ENCODE results near the gene S100A6. TPM values are rescaled to one million over a fixed set of nuclear protein-coding genes. Genes with fewer than 3 reads are reported as not detected.

Gene S100A6
- total and polyA plus RNA-seq, 2 donors (not counting 1 experiment from before 2014, with no cell fraction given), result 1,280 to 4,042 TPM

GRCh38 chr1:153561466-153561985 lies 25.7 kb upstream of the S100A6 start:
- no peak overlapping the region for H3K4me3 ChIP-seq (replicated peaks in 1 of 4; ENCODE audit: control extremely low read depth in 1 of 4, insufficient read depth in 1 of 4, low read depth in 3 of 4, low read length in 4 of 4)
- no peak overlapping the region for H3K27ac ChIP-seq (ENCODE audit: insufficient read depth, low read length)
- no peaks in the 10 kb centered on the region for H3K79me2 ChIP-seq (ENCODE audit: control insufficient read depth, insufficient read depth, low read length)
- H3K4me1 ChIP-seq (ENCODE audit: control insufficient read depth, extremely low read depth, insufficient read depth, low read length), result peaks cover 13% of the 10 kb centered on the region
- no peak overlapping the region for H3K4me2 ChIP-seq (ENCODE audit: extremely low read depth, insufficient read depth, low read length)
- no peaks in the 10 kb centered on the region for H3K36me3 ChIP-seq (ENCODE audit: control insufficient read depth, insufficient read depth, low read length)
- TF ChIP-seq CTCF (conservative IDR thresholded peaks at IDR 0.05 in 1 of 2, IDR thresholded peaks at IDR 0.05 in 1 of 2; ENCODE audit: low read depth in 1 of 2, low read length in 2 of 2) (no peak), EZH2 (IDR thresholded peaks at IDR 0.05; ENCODE audit: low read length, missing control alignments) (no peak)
- no peaks in the 10 kb centered on the region for H3K27me3 ChIP-seq (ENCODE audit: control insufficient read depth, insufficient read depth, low read length)
- no peaks in the 10 kb centered on the region for H4K20me1 ChIP-seq (ENCODE audit: control insufficient read depth, extremely low read depth, insufficient read depth, low read length)
- no peak overlapping the region for H2AFZ ChIP-seq (ENCODE audit: low read length)
- H3K9me3 ChIP-seq (ENCODE audit: control insufficient read depth, insufficient read depth, low read depth, low read length), result no peaks in the 10 kb centered on the region
- H3K9ac ChIP-seq (ENCODE audit: insufficient read depth, low read length), result no peak overlapping the region
- DNase-seq (ENCODE audit: low read depth in 2 of 2), result no peak

GRCh38 chr1:153560771-153561465 lies 25.1 kb upstream of the S100A6 start:
- Histone ChIP-seq H3K27ac (ENCODE audit: insufficient read depth, low read length) (no peak overlapping the region), H3K9ac (ENCODE audit: insufficient read depth, low read length) (no peak overlapping the region), H4K20me1 (ENCODE audit: control insufficient read depth, extremely low read depth, insufficient read depth, low read length) (no peaks in the 10 kb centered on the region), H3K9me3 (ENCODE audit: control insufficient read depth, insufficient read depth, low read depth, low read length) (no peaks in the 10 kb centered on the region), H3K4me2 (ENCODE audit: extremely low read depth, insufficient read depth, low read length) (no peak overlapping the region), H2AFZ (ENCODE audit: low read length) (no peak overlapping the region), H3K79me2 (ENCODE audit: control insufficient read depth, insufficient read depth, low read length) (no peaks in the 10 kb centered on the region), H3K4me3 (replicated peaks in 1 of 4; ENCODE audit: control extremely low read depth in 1 of 4, insufficient read depth in 1 of 4, low read depth in 3 of 4, low read length in 4 of 4) (no peak overlapping the region), H3K27me3 (ENCODE audit: control insufficient read depth, insufficient read depth, low read length) (no peaks in the 10 kb centered on the region), H3K36me3 (ENCODE audit: control insufficient read depth, insufficient read depth, low read length) (no peaks in the 10 kb centered on the region), H3K4me1 (ENCODE audit: control insufficient read depth, extremely low read depth, insufficient read depth, low read length) (peaks cover 8% of the 10 kb centered on the region)
- no peak for DNase-seq (ENCODE audit: low read depth in 2 of 2)
- TF ChIP-seq CTCF (conservative IDR thresholded peaks at IDR 0.05 in 1 of 2, IDR thresholded peaks at IDR 0.05 in 1 of 2; ENCODE audit: low read depth in 1 of 2, low read length in 2 of 2), result no peak
- no peak for TF ChIP-seq EZH2 (IDR thresholded peaks at IDR 0.05; ENCODE audit: low read length, missing control alignments)

GRCh38 chr1:153560241-153560640 lies 24.4 kb upstream of the S100A6 start:
- no peaks in the 10 kb centered on the region for H4K20me1 ChIP-seq (ENCODE audit: control insufficient read depth, extremely low read depth, insufficient read depth, low read length)
- no peaks in the 10 kb centered on the region for H3K36me3 ChIP-seq (ENCODE audit: control insufficient read depth, insufficient read depth, low read length)
- no peak for DNase-seq (ENCODE audit: low read depth in 2 of 2)
- H3K4me3 ChIP-seq (replicated peaks in 1 of 4; ENCODE audit: control extremely low read depth in 1 of 4, insufficient read depth in 1 of 4, low read depth in 3 of 4, low read length in 4 of 4), result no peak overlapping the region
- TF ChIP-seq CTCF (conservative IDR thresholded peaks at IDR 0.05 in 1 of 2, IDR thresholded peaks at IDR 0.05 in 1 of 2; ENCODE audit: low read depth in 1 of 2, low read length in 2 of 2), result no peak
- H3K9ac ChIP-seq (ENCODE audit: insufficient read depth, low read length), result no peak overlapping the region
- no peaks in the 10 kb centered on the region for H3K79me2 ChIP-seq (ENCODE audit: control insufficient read depth, insufficient read depth, low read length)
- H3K27me3 ChIP-seq (ENCODE audit: control insufficient read depth, insufficient read depth, low read length), result no peaks in the 10 kb centered on the region
- H3K4me1 ChIP-seq (ENCODE audit: control insufficient read depth, extremely low read depth, insufficient read depth, low read length), result peaks cover 2% of the 10 kb centered on the region
- no peaks in the 10 kb centered on the region for H3K9me3 ChIP-seq (ENCODE audit: control insufficient read depth, insufficient read depth, low read depth, low read length)
- no peak overlapping the region for H3K27ac ChIP-seq (ENCODE audit: insufficient read depth, low read length)
- no peak overlapping the region for H3K4me2 ChIP-seq (ENCODE audit: extremely low read depth, insufficient read depth, low read length)
- no peak overlapping the region for H2AFZ ChIP-seq (ENCODE audit: low read length)
